ENCODE results near the gene TMEM200A.

The TMEM200A gene

DNA sequence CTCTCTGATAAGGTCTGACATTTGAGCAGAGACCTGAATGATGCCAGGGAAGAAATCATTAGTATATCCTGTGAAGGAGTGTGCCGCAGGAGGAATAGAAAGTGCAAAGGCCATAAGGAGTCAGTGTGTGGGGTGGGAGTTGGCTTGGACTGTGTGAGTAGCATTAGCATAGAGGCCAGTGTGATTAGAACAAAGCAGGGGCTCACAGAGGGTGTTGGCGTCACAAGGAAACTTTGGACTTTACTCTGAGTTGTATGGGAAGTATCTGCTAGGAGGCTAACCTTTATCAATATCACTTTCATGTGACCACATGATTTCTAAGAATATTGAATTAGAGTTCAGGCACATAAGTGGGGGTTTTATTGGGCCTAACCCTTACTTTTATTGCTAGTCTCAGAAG is 12.1 kb downstream of the TMEM200A start:
- no peak for DNase-seq (ENCODE audit: low read depth in 2 of 2)

DNA sequence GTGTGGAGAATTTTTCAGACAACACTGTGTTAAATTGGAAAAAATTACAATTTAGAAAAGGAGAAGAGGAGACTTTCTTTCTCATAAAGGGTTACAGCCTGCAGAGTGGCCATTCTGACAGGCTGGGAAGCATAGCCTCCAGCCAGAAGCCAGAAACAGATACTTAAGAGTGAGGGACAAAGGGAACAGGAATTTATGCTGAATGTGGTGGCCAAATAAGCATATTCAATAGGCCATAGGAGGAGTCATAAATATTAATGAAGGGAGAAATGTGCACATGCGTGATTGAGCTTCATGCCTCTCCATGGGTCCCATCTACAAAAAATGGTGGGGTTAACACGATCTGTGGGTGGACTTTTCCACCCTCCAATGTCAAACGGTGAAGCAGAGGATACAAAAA is 13.4 kb downstream of the TMEM200A start:
- no peak for DNase-seq (ENCODE audit: low read depth in 2 of 2)

DNA sequence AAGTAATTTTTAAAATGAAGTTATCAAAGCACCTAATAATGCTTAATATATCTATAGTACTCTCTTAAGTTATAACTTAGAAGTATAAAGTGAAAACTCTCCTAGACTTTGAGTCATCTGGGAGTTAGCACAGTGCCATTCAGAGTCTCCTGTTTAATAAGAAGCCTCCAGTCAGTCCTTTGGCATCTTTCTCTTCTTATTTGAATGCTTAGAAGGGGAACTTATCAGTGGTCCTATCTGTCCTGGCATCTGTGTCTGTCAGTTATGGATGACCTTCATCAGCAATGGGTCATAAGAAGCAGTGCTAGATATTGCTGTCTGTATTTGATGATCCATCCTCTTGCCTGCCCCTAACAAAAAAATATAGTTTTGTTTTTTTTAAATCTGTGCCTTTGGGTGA is 15.2 kb downstream of the TMEM200A start:
- DNase-seq (ENCODE audit: low read depth in 2 of 2): no peak

DNA sequence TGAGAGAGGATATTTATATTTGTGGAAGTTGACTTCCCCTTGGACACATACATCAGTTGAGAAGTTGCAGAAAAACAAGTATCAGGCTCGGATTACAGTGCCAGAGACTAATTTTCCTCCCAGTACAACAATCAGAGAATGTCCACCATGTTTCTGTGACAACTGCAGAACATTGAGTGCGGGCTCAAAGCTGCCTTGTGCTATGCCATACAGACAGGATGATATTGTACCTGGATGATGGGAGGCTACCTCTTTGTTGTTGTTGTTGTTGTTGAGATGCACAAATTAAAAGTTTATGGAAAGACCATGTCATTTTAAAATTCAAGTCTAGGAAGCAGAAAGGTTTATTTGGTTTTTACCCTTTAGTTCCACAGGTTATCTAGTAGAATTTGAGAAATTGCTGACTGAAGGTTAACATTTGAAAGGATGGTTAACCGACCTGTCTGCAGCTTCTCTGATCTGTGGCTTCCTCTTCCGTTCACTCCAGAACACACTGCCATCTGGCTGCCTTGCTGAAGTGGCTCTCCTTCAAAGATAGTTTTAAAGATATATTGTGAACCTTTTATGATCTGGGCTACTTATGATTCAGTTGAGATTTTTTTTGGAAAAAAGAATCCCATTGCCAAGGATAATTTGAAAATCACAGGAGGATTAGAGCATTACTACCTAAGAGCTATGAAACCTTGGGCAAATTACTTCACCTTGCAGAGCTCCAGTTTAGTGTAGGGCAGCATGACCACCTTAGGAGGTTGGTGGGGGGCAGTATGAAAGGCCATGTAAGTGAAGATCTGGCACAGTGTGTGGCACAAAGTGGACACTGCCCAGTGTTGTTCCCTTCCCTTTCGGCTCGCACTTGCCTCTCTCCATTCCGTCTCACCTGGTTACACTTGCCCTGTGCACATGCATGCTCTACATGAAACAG is 15.9 kb downstream of the TMEM200A start:
- no peak for DNase-seq (ENCODE audit: low read depth in 2 of 2)

DNA sequence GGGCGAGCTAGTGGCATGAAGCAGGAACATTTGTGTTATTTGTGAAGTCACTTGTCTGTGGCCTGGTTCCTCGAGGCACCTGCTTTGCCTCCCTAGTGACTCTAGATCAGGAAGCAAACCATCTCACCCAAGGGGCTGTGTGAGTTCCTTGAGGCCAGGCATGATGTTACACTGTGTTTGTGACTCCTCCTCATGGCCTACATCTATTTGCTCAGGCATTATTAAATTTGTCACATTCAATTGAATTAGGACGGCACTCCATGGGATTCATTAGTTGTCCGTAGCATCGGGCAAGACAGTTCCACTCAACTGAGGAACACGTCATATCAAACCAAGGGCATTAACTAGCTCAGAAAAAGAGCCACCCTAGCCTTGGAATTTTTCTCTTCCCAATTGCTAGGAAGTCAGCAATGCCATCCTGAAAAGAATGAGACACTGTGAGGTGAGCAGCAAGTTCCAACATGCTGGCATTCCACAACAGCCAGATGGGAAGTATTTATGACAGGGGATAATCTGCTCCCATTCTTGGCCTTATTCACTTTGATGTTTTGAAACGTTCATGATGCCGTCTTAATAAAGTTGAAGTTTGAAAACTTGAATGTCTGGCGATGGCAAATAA is 17.2 kb downstream of the TMEM200A start:
- DNase-seq (ENCODE audit: low read depth in 2 of 2): no peak

DNA sequence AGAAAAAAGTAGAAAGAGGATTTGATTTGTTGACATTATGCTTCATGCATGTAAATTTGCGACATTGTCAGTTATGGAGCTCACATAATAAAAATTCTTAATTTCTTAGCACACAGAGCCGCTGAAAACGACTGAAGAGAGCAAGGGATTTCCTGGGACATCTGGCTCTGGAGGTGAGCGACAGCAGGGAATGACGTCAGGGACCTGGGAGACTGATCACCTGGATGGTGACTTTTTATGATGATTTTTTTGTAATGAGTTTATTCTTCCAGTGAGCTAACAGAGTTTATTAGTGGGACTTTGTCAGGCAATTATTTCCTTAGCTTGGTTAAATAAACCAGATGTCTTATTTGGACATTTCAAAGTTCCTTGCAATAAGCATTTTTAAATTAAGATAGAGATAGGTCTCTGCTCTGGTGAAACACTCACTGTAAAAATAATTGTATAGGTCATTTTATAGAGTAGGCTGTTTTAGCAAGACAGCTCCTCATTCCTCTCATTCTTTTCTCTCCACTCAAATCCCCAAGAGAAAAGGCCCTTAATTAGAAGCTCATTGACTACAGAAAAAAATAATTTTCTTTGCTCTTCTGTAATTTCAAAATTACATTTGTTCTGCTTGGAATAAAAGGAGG is 19.4 kb downstream of the TMEM200A start:
- no peak for DNase-seq (ENCODE audit: low read depth in 2 of 2)

DNA sequence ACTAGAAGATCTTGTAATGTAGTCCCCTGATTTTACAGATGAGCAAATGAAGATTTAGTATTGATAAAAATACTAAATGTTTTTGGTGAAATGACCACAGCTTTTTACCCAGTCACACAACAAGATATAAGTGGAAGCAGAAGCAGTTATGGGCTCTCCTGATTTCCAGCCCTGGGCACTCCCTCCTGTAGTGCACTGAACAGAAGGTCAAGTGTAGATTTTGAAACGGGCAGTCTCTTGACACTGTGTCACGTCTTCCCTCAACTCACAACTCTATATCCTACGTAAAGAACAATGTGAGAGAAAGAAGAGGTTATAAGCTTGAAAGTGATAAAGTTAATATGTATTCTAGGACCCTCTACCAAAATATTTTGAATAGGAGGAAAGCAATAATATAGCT is 23.3 kb downstream of the TMEM200A start:
- DNase-seq (ENCODE audit: low read depth in 2 of 2): no peak

DNA sequence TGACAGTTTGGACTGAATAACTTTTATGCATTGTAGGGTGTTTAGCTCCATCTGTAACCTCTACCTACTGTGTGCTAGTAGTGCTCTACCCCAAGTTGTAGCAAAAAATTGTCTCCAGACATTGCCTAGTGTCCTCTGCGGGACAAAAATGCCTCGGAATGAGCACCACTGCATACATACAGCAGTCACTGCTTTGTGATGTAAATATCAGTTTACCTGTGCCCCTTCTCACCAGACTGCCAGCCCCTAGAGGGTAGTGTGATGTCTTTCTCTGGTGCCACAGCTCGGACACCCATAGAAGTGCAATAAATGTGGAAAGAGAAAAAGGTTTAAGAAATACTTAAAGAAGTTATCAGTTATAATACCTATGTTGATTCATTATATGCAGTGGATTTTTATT is 25.1 kb downstream of the TMEM200A start:
- no peak for DNase-seq (ENCODE audit: low read depth in 2 of 2)

DNA sequence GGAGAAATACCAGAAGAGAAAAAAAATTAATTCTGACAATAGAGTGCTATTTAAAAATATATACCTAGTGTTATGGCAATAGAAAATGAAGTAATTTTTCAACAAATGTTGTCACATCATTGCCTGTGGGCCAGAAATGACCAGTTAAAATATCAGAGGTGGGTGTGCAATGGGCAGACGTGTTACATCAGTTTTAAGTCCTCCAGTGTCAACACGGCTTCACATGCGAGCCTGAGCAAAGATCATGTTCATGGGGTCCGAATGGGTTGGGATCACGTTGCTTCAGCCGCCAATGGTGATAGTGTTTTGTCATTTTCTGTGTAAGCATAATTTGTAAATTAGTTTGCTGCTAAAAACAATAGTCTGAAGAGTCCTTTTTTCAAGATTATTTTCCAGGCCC is 27.5 kb downstream of the TMEM200A start:
- no peak for DNase-seq (ENCODE audit: low read depth in 2 of 2)

DNA sequence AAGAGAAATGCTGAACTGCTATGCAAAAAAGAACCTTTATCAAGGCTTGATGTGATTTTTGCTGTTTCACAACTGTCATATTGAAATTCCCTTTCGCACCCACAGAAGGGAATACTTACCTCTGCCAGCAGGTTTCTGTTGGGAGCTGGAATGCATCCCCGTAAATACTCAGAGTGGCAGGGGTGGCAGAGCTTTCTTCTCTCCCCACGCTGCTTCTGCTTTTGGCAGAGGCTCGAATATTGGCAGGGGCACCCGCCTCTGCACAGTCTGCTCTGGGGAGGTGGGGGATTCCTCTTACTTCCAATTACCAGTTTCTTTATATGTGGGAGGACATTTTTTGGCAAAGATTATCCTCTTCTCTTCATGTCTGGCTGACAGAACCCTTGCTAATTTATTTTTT is 28.4 kb downstream of the TMEM200A start:
- no peak for DNase-seq (ENCODE audit: low read depth in 2 of 2)

DNA sequence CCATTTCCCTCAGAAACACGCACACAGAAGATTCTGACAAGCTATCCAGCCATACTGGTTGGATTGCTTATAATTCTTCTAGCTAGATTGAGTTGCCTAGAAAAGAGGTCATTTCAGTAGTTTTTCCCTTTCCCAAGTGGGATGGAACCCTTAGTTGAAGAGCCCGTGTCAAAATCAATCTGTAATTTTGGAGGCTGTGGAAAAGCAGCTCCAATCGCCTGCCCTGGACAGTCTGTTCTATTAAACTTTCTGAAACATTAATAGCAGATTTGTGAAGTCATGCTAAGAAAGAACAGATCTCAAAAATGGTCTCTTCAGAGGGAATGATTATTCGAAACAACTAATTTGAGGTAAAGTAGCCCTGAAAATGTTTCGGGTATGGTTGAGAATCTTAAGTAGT is 29.3 kb downstream of the TMEM200A start:
- DNase-seq (ENCODE audit: low read depth in 2 of 2): no peak

DNA sequence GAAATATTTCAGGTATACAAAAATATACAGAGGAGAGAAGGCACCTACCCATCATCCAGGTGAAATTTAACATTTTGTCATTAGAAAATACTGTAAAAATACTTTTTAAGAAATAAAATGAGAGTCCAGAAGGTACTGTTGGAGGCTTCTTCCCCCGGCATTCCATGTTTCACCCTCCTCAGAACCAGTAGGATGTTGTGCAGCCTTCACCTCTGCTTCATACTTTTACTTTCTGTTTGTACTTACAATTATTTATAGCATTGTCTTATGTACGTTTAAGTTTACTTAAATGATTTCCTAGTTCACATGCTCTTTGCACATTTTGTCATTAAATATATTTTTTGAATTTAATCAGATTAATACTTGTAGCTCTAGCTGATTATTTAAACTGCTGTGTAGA is 30.9 kb downstream of the TMEM200A start:
- DNase-seq (ENCODE audit: low read depth in 2 of 2): no peak

DNA sequence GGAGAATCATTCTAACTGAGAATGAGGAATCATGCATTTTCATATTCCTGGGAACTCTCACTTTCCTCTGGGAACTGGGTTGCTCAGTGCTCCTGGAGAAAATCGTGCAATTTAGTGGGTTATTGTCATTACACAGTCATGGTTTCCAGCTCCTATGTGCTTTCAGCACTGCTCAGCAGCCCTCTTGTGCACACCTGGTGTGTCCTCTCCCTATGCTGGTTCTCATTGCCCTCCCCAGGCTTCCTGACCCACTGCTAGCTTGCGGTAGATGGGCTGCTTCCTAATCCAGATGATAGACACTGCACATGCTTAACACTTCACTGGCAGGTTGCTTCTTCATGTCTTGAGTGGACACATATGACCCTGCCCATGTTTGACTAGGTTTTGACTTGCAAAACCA is 39.7 kb downstream of the TMEM200A start:
- no peak for DNase-seq (ENCODE audit: low read depth in 2 of 2)

DNA sequence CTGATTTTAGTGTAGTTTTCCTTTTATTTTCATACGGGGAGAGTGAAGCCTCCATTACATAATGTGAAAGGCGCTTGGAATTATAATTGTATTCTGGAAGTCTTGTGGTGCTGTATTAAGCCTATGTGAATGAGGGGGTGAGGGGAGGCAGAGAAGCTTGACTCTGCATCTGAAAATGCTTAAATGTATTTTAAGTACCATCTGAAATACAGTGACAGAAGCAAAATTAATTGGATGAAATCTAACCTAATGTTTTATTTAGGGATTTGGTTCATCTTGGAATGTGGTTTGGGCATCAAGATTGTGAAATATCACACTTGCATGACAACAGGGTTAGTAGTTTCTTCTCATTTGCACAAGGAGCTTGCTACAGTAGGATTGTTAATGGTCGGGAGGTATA is 41.2 kb downstream of the TMEM200A start:
- no peak for DNase-seq (ENCODE audit: low read depth in 2 of 2)

DNA sequence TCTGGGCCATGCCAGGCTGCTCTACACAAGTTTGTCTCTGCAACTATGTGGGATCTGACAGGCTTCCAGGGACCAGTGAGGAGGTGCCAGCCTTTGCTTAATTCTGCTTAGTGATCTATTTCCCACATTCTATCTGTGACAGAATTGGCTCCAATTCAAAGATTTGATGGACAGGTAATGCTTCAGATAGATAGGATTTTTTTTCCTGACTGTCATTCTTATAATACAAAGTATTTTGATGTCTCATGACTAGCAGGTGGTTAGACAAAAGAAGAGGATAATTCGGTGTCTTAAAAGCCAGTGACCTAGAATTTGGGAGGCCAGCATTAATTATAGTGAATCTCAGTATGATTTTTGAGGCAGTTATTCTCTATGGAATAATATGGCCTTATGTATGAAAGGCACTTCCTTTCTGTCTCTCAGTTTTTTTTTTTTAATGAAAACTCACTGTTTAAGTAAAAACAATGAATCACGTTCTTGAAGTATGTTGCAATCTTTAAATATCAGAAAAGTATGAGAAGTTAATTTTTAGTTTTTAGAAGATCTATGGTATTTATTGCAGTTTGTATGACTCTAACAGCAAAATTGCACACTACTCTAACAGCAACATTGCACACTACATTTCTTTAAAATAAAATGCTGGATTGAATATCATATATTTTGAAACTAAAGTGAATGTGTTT is 43.7 kb downstream of the TMEM200A start:
- no peak for DNase-seq (ENCODE audit: low read depth in 2 of 2)

DNA sequence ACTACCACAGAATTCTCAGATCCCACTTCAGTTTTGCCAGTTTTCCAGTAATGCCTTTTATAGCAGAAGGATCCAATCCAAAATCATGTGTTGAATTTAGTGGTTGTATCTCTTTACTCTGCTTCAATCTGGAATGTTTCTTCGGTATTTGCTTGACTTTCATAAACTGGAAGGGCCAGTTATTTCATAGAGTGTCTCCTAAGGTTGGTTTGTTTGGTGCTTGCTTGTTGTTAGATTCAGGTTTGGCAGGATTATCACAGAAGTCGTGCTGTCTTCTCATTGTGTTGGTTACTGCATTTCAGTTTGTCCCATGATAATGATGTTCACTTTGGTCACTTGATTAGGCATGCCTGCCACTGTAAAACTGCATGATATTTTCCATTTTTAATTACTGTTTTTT is 45.7 kb downstream of the TMEM200A start:
- DNase-seq (ENCODE audit: low read depth in 2 of 2): no peak

DNA sequence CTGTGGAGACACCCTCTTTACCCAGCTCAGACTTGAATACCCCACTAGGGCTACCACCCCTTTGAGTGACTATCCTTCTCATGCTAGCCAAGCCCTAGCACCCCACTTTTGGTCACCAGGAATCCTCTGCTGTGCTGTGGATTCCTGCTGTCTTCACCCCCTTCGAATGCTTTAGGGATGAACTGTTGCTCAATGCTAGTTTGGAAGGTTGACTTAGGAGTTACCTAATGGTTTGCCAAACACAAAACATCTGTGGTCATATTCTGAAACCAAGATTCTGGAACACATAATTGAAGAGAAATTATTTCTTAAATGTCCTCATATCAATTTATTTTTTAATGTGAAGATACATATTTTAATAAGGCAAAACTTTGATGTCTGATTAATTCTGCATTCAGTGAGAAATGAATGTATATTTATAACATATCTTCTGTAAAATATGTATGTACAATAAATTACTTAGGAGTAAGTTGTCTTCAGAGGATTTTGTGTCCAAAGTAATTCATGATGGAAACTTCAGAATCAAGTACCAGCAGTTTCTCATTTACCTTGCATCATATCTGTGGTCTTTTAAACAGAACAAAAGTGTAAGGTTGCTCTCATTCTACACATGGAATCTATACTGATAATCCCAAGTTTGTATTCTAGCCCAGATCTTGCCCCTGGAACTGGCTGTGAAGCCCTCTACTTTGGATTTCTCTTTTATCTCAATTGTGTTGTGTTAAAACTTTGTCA is 46.9 kb downstream of the TMEM200A start:
- no peak for DNase-seq (ENCODE audit: low read depth in 2 of 2)

DNA sequence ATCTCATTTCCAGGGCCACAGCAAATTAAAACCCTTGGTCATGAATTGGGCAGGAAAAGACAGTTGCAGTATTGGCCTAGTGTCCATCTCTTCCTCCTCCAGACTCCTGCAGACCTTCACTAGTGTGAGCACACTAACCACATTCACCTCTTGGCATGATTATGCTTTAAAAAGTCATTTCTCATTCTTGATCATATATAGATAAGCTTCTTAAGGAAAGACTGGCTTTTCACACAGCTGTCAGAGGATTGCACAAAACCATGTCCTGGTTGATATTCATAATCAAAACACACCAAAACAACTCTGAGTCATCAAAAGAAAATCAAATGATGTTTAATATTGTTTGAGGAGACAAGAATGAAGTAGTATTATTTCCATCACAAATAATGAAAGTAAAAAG is 52.1 kb downstream of the TMEM200A start:
- DNase-seq (ENCODE audit: low read depth in 2 of 2): no peak

DNA sequence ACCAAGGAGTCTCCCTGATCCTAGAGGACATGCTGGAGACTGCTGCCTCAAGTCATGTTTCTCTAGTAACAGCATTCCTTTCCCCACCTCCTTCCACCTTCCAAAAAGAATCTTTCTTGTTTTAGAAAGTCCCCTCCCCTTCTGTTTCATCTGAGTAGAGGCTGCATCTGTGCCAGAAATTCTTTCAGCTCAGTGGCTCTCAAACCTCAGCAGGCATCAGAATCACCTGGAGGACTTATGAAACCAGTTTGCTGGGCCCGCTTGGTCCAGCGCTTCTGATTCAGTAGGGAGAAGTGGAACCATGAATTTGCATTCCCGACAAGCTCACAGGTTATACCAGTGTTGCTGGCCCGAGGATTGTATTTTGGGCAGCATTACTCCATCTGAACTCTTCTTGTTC is 55.1 kb downstream of the TMEM200A start:
- no peak for DNase-seq (ENCODE audit: low read depth in 2 of 2)

DNA sequence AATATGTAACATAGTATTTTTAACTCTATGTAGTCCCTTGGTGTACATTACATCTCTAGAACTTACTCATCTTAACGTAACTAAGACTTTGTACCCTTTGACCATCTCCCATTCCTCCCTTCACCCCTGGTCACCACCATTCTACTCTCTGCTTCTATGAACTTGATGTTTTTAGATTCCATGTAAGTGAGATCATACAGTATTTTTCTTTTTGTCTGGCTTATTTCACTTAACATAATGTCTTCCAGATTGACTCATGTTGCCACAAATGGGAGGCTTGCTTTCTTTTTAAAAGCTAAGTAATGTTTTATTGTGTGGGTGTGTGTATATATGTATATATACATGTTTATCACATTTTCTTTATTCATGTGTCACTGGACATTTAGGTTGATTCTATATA is 55.8 kb downstream of the TMEM200A start:
- no peak for DNase-seq (ENCODE audit: low read depth in 2 of 2)

DNA sequence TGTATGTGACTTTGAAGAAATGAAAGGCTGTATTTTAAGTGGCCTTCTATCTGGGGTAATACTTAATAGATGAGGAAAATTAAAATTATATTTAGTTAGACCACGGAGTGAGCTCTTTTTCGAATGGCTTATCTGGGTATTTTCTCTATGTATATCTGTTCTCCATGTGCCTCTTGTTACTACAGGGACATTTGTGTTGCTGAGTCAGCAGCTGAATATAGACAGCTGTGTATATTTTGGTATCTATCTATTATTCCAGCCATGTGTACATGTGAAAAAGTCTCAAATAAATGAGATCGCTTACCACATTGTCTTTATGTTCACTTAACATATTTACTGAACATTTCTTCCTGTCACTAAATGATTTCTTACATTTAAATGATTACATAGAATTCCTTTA is 57.2 kb downstream of the TMEM200A start:
- DNase-seq (ENCODE audit: low read depth in 2 of 2): no peak

DNA sequence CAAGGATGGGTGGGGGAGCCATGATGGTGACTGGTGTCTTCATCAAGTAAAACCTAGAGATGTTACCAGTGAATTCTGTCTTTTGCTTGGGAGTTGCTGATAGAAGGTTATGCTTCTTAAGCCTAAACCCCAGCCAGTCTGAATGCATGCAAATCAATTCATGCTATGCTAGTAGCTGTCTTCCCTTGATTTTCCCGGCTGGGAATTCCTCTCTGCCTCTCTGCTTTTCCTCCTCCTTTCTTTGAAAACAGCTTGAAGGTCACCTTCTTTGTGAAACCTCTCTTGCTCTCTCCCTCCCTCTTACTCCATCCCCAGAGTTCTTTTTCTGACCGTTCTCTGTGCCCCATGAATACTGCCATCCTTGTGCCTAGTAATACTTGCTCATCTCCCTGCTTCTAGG is 58.9 kb downstream of the TMEM200A start:
- DNase-seq (ENCODE audit: low read depth in 2 of 2): no peak
